Testis (tissue), 2 donors: Measurements from ENCODE around the gene ASXL1.

Experiments
- POLR2A ChIP-seq: fragments of 450-650 bp; IDR thresholded peaks from one replicate; pipeline ENCODE4 v1.6.1; 2017; ENCODE audit warnings: antibody characterized with exemption, mild to moderate bottlenecking, moderate library complexity
- TF ChIP-seq, protein P1 (sequence below), 3 experiments: fragments of 450-650 bp in 2 of 3; fragments of 200-600 bp in 1 of 3; sonication (generic) in 1 of 3; IDR thresholded peaks; one replicate each; pipeline ENCODE4 v1.5.1; 2016 to 2019; ENCODE audit warnings: antibody characterized with exemption in 3 of 3, mild to moderate bottlenecking in 2 of 3, moderate library complexity in 1 of 3

DNA sequence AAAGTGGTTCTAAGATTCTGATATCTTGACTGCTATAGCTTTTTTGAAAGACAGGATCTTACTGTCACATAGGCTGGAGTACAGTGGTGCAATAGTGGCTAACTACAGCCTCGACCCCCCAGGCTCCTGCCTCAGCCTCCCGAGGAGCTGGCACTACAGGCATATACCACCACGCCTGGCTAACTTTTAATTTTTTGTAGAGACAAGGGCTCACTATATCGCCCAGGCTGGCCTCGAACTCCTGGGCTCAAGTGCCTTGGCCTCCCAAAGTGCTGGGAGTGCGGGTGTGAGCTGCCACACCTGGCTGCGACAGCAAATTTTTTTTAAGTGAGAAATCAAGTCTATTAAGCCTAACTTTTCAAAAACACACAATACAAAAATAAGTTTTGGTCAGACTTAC is 120.4 kb downstream of the ASXL1 start:
- TF ChIP-seq, protein P1, sequence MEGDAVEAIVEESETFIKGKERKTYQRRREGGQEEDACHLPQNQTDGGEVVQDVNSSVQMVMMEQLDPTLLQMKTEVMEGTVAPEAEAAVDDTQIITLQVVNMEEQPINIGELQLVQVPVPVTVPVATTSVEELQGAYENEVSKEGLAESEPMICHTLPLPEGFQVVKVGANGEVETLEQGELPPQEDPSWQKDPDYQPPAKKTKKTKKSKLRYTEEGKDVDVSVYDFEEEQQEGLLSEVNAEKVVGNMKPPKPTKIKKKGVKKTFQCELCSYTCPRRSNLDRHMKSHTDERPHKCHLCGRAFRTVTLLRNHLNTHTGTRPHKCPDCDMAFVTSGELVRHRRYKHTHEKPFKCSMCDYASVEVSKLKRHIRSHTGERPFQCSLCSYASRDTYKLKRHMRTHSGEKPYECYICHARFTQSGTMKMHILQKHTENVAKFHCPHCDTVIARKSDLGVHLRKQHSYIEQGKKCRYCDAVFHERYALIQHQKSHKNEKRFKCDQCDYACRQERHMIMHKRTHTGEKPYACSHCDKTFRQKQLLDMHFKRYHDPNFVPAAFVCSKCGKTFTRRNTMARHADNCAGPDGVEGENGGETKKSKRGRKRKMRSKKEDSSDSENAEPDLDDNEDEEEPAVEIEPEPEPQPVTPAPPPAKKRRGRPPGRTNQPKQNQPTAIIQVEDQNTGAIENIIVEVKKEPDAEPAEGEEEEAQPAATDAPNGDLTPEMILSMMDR (IDR thresholded peaks at IDR 0.05): no peak
- TF ChIP-seq POLR2A: no peak
